GM12864 (cell line): ENCODE data around the gene GAK.

Experiments used
- DNase-seq: peaks from one replicate; pipeline ENCODE4 v3.0.0-alpha.2; 2011; ENCODE audit warnings: low read depth
- H3K4me3 ChIP-seq: 2 replicates; pipeline ENCODE4 v1.5.1; 2011; ENCODE audit warnings: mild to moderate bottlenecking, low read depth, low read length, control low read depth
- CTCF ChIP-seq: IDR thresholded peaks from 2 replicates; pipeline ENCODE4 v1.5.1; 2011; ENCODE audit warnings: low read depth, mild to moderate bottlenecking, moderate library complexity, low read length, control low read depth, inconsistent platforms; ENCODE audit errors: missing control alignments

Gene GAK

GRCh38 chr4:905485-906338, 26.4 kb downstream of the GAK start:
- no peak for TF ChIP-seq CTCF
- H3K4me3 ChIP-seq = no peak overlapping the region
- no peak for DNase-seq

GRCh38 chr4:903066-904046, 28.8 kb downstream of the GAK start:
- TF ChIP-seq CTCF = no peak
- DNase-seq = no peak

GRCh38 chr4:901192-901910, 30.8 kb downstream of the GAK start:
- no peak for TF ChIP-seq CTCF
- no peak overlapping the region for H3K4me3 ChIP-seq
- DNase-seq = no peak

More at GRCh38 chr4:903066-904046, 28.8 kb downstream of the GAK start:
- no peak overlapping the region for H3K4me3 ChIP-seq

GRCh38 chr4:900721-901120, 31.4 kb downstream of the GAK start:
- H3K4me3 ChIP-seq = no peak overlapping the region
- no peak for TF ChIP-seq CTCF
- no peak for DNase-seq

- no peak for TF ChIP-seq CTCF
- DNase-seq = no peak
- H3K4me3 ChIP-seq = no peak overlapping the region
Observed at GRCh38 chr4:900073-900472, 32.0 kb downstream of the GAK start.

- H3K4me3 ChIP-seq = no peak overlapping the region
- no peak for DNase-seq
- TF ChIP-seq CTCF = no peak
Observed at GRCh38 chr4:899556-899906, 32.6 kb downstream of the GAK start.
